SK-N-SH (cell line): ENCODE measurements around the gene ULK3.

Experiments used
- CTCF ChIP-seq: fragments of 200-600 bp; sonication (generic); IDR thresholded peaks from 2 replicates; pipeline ENCODE4 v1.6.1; 2017; ENCODE audit warnings: antibody characterized with exemption, mild to moderate bottlenecking, moderate library complexity
- RFX5 ChIP-seq: IDR thresholded peaks from 2 replicates; pipeline ENCODE4 v1.6.1; 2012; ENCODE audit warnings: mild to moderate bottlenecking, improper control_type of control experiment, low read length
- RXRA ChIP-seq: IDR thresholded peaks from 2 replicates; pipeline ENCODE4 v1.4.0; 2012; ENCODE audit warnings: low read depth, mild to moderate bottlenecking, borderline replicate concordance
- YY1 ChIP-seq: IDR thresholded peaks from 2 replicates; pipeline ENCODE4 v1.4.0; 2012; ENCODE audit warnings: low read depth, mild to moderate bottlenecking

DNA sequence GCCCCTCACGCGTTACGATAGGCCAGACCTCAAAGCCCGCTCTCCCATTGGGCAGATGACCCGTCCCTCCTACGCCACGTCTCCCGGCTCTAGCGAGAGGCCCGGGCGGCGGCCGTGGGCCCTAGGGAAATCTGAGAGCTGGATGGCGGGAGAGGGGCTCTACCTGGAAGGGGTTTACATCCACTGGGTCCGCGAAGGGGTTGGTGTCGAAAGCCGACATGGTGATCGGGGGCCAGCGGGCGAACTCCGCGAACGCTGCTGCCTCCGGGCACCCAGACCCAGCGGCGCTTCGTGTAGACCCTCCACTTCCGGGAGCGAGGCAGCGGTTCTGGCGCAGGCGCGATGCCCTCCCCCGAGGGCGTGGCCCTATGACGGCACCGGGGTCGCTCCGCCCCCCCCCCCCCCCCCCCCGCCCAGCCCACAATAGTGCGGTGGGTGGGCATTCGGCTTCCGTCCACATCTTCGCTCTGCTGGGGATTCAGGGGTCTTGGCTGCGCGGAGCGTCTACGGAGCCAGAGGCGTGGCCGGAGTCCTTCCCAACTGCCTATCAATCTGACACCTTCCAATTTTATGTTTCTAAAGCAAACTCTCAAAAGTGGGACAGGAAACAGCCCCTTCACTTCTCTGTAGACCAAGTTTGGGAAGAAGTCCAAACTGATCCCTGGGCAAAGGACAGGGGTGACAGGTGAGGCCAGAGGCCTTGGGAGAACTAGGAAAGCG lies 30.2 kb upstream of the ULK3 start, which contains the start of gene SCAMP2:
- TF ChIP-seq RXRA: no peak
- no peak for TF ChIP-seq YY1
- TF ChIP-seq RFX5: no peak; the same call in 1 of the 2 replicates
- no peak for TF ChIP-seq CTCF
